GM18867 (cell line): ENCODE measurements around the gene GRM7.

Experiments
- ATAC-seq: cut with Tn5 transposase; IDR thresholded peaks from one replicate; pipeline ENCODE4 v1.9.1; 2021; ENCODE audit warnings: mild to moderate bottlenecking, moderate library complexity; ENCODE audit not compliant: unreplicated experiment

Gene GRM7

DNA sequence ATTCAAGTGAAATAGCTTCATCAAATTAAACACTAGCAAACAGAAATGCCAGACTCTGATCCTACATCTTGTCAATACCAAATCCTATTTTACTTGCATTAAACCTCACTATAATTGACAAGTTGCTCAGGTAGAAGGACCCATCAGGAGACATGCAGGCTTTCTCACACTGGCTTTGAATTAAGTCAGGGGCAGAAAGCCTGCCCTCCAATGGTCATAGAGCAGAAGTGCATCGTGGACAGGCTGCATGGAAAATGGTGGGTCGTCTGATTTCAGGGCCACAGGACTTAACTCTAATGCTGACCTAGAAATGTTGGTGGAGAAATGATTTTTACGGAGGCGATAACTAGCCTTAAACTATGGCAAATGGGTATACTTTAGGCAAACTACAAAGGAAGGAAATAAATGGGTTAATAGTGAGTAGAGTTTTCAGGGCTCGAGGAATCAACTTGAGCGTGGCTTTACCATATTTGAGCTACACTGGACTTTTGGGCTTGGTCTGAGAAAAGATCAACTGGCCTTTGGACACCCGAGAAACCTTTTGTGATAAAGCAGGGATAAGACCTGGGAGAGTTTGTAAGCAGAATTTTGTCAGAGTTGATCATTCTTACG, 283.9 kb downstream of the GRM7 start:
- ATAC-seq, result peak; percentile 86

DNA sequence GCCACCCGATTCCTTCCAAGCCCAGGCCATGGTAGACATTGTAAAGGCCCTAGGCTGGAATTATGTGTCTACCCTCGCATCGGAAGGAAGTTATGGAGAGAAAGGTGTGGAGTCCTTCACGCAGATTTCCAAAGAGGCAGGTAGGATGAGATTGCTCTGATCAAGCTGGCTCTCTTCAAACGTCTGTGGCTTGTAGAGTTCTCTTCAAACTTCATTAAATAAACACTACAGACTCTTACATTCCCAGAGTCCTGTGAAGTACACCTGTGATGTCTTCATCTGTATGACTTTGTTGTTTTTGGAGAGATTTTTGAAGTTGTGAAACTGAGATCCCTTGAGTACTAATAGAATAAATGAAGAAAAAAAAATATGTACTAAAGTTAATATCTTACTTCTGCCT, 285.6 kb downstream of the GRM7 start:
- no peak for ATAC-seq

DNA sequence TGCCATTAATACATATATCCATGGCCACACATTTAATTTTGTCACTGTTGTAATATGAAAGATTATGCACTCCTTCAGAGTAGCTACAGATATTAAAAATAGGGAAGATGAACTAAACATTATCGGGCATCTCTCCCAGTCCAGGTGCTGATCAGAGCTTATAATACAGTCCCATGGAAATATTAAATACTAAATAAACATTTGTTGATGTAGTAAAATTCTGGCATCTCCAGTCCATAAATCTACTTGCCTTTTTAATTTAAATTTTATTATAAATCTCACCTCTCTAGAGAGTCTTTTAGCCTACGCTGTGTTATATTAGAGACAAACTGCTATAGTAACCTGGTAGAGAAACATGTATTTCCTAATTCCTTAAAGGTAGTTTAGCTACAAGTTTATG, 297.6 kb downstream of the GRM7 start:
- ATAC-seq, result no peak

DNA sequence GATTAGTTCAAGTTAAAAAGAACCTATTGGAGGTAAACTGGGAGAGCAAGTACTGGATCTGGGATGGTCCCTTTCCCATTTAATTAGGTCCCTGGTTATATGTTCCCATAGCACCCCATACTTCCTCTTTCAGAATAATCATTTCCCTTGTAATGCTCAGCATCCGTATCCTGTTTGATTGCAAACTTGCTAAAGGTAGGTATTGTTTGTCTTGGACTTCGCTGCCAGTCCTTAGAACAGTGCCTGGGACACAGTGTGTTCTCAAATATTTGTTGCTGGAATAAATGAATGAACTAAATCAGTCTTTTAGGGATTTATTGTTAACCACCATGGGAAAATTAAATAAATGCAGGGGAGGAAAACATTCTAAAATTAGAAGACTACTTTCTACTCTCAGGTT, 299.8 kb downstream of the GRM7 start:
- no peak for ATAC-seq

DNA sequence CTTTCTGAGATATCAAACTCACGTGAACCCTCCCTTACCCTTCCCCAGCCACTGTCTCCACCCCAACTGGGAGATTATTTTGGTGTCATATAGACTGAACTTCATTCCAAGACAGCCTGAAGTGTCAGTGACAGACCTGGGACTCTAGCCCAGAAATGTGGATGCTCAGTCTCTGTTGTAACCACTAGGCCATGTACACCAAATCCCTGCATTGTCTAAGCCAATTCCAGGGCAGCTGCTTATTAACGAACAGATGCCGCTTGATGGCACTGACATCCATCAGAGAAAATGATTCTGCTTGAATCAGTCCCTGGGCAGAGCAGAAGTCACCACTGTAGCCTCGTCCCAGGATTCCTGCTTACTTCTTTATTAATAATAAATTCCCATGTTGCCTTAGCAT, 305.5 kb downstream of the GRM7 start:
- no peak for ATAC-seq

DNA sequence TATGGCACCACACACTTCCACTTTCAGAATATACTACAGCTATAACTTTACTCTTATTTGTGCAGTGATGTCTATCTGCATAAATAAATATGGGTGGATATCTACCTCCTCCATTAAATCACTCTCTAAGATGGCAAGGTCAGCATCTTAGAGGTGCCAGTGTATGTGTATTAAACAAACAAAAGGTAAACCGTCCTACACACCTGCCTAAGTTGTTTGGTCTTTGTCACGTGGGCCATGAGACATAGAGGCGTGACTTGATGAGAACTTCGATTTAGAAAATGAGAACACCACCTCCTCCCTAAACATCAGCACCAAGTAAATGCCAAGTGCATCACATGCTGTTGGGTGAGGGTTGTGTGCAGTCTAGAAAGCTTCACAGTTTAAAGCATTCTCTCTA, 310.6 kb downstream of the GRM7 start:
- ATAC-seq, result no peak

DNA sequence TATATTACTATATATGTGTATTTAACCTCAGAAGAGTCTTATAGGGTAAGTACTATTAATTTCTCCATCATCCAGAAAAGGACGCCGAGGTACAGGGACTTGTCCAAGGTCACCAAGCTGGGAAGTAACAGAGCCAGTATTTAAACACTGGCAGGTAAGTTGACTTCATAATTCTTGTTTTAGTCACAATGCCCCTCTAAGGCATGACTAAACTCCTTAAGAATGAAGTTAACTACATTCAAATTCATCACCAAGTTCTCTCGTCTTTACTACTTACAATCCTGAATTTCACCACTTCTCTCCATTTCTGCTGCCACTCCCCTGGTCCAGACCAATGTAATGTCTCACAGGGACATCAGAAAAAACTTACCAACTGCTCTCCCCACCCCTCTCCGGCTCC, 312.1 kb downstream of the GRM7 start:
- ATAC-seq, result no peak

DNA sequence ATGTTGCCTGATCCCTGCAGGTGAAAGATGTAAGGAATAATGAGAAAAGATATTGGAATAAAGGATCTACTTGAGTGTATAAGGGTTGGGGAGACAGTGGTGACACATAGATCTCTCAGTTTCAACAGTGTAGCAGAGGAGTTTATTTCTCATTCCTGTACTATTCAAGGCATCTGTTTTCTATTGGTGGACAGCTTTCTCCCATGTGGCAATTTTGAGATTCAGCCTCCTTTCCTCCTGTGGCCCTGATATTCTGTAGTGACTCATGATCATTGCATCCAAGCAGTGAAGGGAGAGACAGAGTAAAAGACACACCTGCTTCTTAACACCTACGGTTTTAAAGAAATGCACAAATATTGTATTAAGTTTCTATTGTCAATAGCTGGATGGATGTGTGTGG, 327.6 kb downstream of the GRM7 start:
- ATAC-seq, result no peak

DNA sequence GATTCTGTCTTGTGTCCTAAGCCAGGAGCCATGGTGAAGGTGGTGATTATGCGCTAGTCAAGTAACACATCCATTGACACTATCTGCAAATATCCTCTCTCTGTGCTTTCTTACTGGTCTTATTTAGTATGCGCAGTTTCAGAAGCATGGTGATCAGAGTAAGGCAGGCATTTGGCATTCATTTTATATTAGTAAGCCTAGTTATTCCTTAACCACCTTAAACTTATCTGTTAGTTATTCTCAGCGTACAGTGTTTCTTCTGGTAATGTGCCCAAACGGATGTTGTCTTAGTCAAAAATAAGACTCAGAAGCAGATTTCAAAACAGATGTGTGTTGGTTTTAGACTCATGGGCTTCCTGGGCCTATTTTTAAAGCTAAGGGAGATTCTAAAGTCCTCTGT, 329.2 kb downstream of the GRM7 start:
- ATAC-seq, result peak; percentile 63

DNA sequence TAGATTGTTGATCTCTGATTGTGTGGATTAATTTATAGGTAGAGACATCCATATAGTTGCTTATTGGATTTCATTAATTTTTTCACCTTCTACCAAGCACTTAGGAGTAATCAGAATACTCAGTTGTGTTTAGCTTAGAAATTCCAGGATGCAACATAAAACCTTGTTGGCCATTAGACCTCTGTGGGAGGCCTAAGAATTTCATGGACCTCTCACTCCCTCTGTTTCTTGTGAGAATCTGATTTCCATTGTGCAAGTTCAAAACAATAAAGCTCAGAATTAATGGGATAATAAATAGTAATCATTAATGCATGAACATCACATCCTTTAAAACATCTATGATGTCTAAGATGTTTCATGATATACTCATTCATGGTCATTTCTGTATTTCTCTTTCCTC, 332.4 kb downstream of the GRM7 start:
- no peak for ATAC-seq

DNA sequence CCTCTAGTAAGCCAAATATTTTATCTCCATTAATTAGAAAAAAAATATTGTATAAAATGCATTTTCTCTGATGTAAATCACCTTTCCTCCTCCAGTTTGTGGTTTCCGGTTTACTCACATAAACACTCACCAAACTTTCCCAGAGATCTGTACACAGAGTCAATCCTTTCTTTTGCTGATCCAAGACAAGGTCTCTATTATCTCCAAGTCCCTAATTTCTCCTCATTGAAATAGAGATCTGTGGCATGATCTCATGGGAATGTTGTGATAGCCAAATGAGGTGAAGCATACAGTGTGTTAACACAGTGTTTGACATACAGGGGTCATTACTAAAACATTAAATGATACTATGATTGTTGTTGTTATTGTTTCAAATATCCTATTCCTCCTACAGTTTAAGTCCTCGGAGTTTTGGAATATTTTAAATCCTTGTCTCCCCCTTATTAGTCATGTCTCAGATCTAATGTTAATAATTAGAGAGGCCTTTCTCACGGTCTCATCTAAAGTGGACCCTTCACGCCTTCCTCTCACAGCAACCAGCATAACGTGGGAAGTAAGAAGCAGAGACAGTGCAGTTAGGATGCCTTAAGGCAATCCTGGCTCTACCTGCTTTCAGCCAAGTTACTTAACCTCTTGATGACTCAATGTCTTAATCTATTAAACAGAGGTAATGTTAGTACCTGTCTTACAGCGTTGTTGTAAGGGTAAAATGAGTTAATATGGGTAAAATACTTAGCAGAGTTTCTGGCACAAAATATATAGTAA, 333.3 kb downstream of the GRM7 start:
- ATAC-seq, result no peak

DNA sequence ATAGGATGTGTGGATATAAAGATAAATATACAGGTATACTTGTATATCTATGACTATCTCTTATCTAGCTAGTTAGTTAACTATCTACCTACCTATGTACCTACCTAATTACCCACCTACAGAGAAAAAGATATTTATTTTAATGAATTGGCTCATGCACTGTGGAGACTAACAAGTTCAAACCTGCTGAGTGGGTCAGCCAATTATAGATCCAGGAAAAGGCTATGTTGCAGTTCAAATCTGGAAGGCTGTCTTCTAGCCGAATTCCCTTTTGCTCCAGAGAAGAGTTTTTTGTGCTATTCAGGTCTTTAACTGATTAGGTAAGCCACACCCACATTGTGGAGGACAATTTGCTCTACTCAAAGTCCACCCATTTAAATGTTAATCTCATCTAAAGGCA, 335.0 kb downstream of the GRM7 start:
- no peak for ATAC-seq

DNA sequence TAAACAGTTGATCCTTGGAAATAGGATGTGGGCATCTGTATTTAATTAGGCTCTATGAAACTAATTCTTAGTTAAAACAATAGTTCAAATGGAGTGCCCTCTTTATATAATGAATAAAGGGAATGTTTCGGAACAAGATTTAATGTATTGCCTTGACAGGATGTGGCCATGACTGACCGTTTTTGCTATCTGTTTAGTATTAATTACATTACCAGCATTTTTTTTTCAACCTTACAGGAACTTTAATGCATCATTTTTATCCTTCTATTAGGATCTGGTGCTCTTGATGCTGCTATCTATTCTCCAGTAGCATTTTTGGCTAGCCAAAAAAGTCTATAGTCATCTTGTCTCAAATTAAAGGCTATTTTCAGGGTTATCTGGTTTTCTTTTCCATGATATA, 340.9 kb downstream of the GRM7 start:
- ATAC-seq, result no peak

DNA sequence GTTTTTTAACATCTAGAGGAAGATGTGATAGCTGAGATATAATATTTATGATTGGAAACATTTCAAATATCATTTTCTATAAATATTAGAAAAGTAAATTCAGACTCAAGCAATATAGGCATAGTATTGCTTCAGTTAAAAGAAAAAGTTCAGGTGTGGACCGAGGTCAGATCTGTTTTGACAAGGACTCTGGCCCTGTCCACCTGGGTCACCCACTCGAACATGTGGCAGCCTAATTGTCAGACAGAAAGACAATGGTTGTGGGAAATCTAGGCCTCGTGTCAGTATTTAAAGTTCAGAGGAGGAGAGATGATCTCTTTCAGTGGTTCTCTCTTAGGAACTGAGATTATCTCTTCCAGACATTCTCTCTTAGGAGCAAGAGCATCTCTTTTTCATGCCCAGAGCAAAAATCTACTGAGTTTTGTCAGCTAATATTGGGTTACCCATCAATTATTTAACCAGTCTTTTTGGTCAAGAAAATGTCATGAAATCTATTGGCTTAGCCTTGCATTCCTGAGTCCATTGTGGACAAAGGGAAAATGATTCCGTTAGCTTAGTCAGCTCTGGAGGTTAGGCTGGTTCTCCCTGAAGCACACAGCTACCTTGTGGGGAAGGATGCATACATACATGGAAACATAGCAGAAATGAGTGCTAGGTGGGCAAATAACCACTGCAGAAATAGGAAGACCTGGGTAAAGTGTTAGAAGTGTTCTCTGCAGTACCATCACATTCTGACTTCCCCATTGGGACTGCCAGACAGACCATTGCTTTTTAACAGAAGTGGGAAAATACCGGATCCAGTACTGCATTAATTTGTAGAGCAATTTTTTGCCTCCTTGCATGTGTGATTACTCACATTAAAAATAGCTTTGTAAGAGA, 343.3 kb downstream of the GRM7 start:
- peak; percentile 26 for ATAC-seq

DNA sequence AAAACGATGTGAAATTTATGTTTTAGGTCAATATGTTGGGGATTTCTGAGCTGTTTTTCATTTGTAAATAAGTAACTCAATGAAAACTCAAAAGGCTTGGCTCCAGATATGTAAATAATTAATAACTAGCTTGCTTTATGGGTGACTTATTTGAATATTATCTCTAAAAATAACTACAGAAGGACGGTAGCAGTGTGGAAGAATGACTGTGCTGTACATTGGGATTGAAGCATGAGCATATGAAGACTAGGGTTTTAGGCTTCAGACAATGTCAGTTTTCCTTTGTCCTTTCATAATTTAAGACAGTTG, 343.9 kb downstream of the GRM7 start:
- ATAC-seq, result peak; percentile 18

DNA sequence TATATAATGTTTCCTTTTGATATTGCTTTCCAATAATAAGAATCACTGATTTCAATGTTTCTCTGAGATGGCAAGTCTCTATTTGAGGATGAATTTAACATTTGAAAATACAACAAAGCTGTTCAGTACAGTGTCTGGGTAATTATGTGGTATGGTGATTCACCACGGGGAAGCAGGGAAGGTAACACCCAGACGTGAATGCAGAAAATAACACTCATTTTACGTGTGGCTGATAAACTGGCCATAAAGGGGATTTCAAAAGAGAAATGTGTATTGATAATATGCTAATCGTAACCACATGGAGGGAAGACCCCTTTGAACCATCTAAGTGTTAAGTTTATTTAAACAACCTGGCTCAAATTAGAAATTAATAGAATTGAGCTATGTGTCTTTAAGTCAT, 344.6 kb downstream of the GRM7 start:
- peak; percentile 47 for ATAC-seq

DNA sequence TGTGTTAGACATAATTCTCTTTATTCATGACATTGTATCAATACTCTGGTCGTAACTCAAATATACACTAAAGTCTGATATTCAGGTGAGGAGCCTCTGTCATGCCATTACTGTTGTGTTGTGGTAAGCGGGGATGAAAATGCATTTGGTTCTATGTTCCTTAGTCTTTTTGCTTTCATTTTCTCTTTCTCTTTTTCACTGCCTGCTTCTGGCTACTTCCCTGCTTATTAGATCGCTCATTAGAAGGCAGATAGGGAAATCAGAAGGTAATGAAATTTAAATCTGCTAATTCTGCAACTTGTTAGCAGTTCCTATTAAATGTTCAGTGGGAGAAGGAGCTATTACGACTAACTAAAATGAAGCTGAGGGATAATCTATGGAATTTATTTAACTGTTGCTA, 345.0 kb downstream of the GRM7 start:
- peak; percentile 69 for ATAC-seq

DNA sequence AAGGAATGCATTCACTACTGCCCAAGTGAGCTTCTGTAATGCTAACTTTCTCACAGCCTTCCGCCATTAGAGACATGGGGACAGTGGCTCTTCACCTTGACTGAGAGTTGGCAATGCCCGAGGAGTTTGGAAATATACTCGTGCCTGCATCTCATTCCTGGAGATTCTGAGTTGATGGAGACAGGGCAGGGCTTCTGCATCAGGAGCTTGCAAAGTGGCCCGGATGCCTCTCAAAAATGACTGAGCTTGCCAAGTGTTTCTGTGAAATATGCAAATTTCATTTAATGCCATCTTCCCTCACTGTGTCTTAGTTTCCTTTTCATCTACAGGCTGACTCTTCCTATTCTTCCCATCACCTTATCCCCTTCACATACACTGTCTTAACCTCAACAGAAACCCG, 346.2 kb downstream of the GRM7 start:
- ATAC-seq, result no peak

DNA sequence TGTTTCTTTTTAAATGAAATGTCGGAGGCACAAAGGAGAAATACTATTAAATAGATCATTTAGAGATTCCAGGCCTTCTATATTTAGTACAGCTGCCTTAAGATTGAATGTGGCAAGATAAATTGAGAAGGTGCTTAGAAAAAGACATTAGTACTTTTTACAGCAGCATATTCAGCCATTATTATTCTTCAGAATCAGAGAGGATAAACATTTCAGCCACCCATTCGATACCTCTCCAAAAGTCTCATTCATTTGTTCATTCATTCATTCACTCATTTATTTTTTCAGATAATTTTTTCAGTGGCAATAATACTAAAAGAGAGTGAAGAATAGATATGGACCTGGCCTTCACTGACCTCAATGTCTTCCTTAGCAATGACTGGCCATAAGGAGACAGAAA, 347.0 kb downstream of the GRM7 start:
- ATAC-seq, result no peak

DNA sequence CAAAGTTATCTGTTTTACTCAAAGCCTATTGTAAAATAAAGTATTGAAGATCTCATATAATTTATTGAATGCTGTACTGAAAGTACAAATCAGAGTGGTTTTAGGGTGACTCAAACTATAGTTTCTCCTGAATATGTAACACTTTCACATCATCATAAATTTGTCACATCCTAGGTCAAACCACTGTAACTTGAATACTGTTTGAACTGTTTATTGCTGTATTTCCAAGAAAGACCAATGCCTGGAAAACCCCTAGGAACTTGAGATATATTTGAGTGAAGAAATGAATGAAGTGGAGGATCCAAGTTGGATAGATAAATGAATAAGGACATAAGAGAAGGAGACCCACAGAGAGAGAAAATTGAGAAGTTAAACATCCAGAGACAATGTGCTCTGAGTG, 348.2 kb downstream of the GRM7 start:
- ATAC-seq, result peak; percentile 34

DNA sequence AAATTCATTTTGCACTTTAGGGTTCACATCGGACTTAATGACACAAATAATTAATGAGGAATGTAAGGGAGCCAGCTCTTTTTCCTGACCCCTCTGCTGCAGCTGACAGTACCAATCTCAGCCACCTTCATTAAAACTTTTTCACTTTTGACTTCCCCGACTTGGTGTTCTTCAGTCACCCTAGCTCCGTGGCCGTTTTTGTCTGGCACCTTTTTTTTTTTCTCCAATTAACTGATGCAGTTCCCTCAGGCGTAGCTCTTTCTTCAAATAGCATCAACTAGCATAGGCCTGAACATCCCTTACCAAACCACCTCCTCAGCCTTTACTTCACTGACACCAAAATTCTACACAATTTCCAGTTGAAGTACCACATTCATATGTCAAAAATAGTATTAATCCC, 350.8 kb downstream of the GRM7 start:
- ATAC-seq, result no peak

DNA sequence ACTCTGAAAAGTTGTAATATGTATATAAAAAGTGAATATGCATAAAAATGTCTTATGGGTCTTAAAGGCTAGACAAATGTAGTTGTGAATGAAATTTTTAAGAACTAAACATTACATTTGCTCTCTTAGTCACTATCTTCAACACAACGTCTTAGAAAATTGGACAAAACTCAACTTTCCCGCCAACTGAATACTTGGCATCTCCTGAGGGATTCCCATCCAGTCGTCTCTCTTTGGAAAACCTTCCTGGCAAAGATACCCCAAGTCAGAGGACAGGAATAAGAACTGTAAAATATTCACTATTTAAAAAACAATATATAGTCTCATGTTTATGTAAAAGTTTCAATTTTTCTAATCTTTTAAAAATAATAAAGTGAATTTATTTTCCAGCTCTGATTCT, 354.8 kb downstream of the GRM7 start:
- no peak for ATAC-seq
